Mammary epithelial cell (primary cell): Measurements from ENCODE around the gene COG8.

Experiments
- CTCF ChIP-seq, 2 donors: IDR thresholded peaks in 1 of 2; conservative IDR thresholded peaks in 1 of 2; 2 replicates each; pipeline ENCODE4 v1.5.1; 2011 to 2012; ENCODE audit warnings: inconsistent platforms in 2 of 2, low read length in 2 of 2, mild to moderate bottlenecking in 2 of 2, control low read depth in 1 of 2, low read depth in 1 of 2; ENCODE audit not compliant: insufficient read depth in 1 of 2; ENCODE audit errors: extremely low read depth in 1 of 2
- EZH2 ChIP-seq: IDR thresholded peaks from 2 replicates; pipeline ENCODE4 v1.6.1; 2012; ENCODE audit warnings: low read length, inconsistent platforms, borderline replicate concordance

GRCh38 chr16:69301861-69302260 lies 37.5 kb downstream of the COG8 start:
- TF ChIP-seq CTCF (conservative IDR thresholded peaks at IDR 0.05 in 1 of 2, IDR thresholded peaks at IDR 0.05 in 1 of 2; ENCODE audit: extremely low read depth in 1 of 2, insufficient read depth in 1 of 2, low read depth in 1 of 2, low read length in 2 of 2) (no peak), EZH2 (no peak)
